C4-2B (cell line): ENCODE results near the gene RACK1.

Experiments used
- H3K27ac ChIP-seq: fragments of 450-650 bp; 2 replicates; pipeline ENCODE4 v1.5.1; 2017
- ZFX ChIP-seq: fragments of 450-650 bp; IDR thresholded peaks from 2 replicates; pipeline ENCODE4 v1.6.1; 2017
- TF ChIP-seq, protein P1 (sequence below): fragments of 450-650 bp; conservative IDR thresholded peaks from 2 replicates; pipeline ENCODE4 v1.5.1; 2017; ENCODE audit warnings: mild to moderate bottlenecking

RACK1 gene

DNA sequence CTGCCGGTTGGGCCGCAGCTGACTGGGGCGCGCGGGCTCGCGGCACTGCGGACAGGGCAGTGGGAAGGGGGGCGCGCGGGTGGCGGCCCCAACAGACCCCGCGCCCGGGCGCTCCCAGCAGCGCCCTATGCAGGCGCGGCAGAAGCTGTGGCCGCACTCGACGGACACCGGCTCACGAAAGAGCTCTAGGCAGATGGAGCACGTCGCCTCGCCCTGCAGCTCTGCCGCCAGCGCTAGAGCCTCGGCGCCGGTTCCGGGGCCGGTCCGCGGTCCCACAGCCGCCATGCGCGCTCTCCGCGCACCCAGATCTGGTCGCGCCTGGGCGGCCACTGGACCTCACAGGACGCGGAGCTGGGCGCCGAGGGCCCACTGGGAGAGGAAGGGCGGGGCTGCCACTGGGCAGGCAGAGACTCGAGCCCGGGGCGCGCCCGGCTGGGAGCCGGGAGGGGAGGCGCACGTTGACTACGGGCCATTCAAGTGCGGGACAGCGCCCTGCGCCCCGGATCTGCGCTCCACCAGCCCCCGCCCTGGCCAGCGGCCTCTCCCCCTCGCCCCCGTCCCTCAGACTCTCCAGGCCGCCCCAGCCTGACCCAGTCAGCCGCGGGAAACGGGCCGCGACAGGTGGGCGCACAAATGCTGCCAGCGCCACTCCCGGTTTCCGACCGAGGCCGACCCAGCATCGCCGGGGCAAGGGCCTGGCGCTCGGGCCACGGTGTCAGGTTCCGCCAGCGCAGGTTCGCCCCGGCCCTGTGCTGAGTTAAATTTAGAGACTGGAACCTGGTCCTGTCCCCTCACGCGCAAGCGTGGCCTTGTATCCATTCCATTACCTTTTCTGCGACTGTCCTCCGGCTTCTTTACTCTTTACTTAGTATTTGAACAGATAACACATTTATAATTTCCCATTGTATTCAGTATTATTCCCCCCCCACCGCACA, 38.6 kb downstream of the RACK1 start, which contains the start of gene TRIM7:
TRIM7 (minus strand) TSS at position 371 of the 935 bp plus-strand sequence; CDS start at position 285, 86 bp downstream.
- H3K27ac ChIP-seq, result no peak within 1 kb of the TSS; the same call in 1 of the 2 replicates
- TF ChIP-seq ZFX, result 0 out of 2 replicates have a peak, but pooled peaks have one; percentile 25
- TF ChIP-seq, protein P1, sequence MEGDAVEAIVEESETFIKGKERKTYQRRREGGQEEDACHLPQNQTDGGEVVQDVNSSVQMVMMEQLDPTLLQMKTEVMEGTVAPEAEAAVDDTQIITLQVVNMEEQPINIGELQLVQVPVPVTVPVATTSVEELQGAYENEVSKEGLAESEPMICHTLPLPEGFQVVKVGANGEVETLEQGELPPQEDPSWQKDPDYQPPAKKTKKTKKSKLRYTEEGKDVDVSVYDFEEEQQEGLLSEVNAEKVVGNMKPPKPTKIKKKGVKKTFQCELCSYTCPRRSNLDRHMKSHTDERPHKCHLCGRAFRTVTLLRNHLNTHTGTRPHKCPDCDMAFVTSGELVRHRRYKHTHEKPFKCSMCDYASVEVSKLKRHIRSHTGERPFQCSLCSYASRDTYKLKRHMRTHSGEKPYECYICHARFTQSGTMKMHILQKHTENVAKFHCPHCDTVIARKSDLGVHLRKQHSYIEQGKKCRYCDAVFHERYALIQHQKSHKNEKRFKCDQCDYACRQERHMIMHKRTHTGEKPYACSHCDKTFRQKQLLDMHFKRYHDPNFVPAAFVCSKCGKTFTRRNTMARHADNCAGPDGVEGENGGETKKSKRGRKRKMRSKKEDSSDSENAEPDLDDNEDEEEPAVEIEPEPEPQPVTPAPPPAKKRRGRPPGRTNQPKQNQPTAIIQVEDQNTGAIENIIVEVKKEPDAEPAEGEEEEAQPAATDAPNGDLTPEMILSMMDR, result no peak

DNA sequence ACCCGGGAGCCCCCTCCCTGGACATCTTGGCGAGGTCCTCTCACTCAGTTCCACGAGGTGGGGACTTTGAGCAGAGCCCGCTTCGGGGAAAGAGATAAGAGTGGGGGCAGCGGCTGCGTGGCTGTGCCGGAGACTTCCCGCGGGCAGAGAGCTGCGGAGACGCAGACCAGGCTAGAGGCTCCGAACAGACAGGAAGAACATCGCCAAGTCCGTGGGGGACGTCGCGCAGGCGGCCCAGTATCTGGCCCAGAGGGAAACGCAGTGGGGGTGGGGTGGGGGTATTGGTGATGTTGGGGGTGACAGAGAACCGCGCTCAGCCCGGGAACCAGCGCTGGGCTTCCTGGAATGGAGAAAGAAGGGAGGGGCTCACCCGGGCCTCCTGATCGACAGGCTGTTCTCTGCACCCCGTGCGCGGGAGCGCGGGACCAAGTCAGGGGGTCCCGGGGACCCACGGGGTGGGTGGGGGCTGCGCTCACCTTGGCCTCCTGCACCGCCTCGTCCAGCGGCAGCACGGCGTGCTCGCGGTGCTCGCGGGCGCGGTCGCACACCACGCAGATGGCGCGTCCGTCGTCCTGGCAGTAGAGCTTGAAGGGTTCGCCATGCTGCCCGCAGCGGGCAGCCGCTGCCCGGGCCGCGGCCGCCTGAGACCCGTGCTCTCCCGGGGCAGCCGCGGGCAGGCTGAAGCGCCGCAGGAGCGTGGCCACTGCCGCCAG, 39.4 kb downstream of the RACK1 start:
- TF ChIP-seq, protein P1, result no peak
- no peak for TF ChIP-seq ZFX
- no peak overlapping the region; the same call in 1 of the 2 replicates for H3K27ac ChIP-seq

DNA sequence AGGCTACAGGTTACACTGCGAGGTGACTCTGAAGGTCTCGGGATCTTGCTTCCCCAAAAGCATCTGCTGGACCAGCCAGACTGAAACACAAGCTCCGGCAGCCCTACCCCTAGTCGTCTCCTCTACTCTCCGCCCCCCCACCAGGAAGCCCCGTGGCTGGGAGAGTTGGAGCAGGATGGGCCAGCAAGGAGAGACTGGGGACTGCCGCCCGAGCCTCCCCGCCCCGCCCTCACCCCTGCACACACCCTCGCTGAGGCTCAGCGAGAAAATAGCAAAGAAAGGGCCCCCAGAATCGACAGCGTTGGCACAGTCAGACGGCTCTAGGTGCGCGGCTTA, 40.0 kb downstream of the RACK1 start:
- no peak for TF ChIP-seq ZFX
- TF ChIP-seq, protein P1, result no peak
- H3K27ac ChIP-seq, result no peak overlapping the region

DNA sequence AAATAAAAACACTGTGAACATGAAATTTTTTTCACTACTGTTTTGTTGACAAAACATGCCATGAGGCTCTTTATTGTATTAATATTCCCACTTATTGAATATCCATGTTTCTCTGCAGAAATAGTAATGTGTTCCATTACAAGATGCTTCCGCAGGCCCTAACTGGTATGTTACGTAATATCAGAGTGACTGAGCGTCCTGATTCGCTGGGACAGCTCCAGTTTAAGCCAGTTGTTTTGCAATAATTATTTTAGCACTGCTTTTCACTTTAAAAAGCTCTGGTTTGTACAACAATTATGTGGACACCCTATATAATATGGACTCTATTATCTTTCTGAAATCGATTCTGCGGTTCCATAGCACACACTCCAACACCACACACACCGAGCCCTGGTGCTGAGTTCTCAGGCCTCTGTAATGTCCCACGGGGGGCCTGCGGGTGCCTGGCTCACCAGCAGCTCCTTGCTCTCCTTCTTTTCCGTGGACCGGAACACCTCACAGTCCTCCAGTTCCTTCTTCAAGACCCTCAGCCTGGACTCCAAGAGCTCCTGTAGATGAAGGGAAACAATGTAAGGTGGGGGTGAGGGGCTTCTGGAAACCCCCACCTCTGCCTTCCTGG, 40.5 kb downstream of the RACK1 start:
- no peak overlapping the region for H3K27ac ChIP-seq
- TF ChIP-seq ZFX, result no peak
- TF ChIP-seq, protein P1, result no peak

DNA sequence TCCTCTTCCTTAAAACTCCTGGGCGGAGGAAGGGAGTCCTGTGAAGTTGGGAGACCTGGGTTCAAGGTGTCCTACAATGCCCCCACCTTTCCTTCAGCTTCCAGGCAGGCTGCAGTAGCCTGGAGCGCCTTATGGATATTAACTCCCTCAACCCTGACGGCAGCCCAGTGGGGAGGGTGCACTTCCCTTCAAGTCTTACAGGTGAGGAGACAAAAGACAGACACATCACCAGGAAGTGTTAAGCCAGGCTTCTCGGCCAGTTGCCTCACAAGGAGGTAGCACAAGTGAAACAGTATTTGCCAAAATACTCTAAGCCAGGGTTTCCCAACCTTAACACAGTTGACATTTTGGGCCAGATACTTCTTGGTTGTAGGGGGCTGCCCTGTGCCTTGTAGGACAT, 42.9 kb downstream of the RACK1 start:
- TF ChIP-seq ZFX, result no peak
- TF ChIP-seq, protein P1, result no peak
- no peak overlapping the region for H3K27ac ChIP-seq

DNA sequence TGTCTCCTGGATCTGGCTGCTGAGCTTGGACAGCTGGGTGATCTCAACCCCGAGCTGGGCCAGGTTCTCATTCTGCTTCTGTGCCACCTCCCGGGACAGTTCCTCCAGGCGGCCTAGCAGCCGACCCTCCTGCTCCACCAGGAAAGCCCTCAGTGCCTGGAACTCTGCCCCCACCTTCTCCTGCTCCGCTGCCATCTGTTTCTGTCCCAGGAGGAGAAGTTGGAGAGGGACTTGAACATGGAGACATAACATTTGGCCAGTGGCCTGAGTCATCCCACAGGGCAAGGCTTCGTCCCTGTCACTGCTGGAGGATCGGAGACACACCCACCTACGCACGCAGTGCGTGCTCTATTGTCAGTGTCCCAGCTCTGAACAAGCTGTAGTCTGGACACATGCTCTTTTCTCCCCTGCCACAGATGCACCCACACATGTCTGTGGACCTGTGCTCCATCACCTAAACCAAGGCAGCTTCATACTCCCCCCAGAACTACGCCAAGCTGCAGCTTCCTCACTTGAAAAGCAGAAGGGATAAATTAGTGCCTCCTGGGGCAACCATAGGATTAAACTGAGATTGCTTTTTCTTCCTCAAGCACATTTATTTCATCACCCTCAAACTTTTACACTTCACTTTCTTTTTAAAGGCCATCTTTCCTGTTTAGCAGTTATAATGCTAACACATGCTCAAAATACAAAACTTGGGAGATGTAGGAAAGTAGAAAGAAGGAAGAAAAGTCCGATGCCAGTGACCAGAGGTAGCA, 43.6 kb downstream of the RACK1 start:
- H3K27ac ChIP-seq, result no peak overlapping the region
- TF ChIP-seq, protein P1, result no peak
- no peak for TF ChIP-seq ZFX
